ENCODE results near the gene CUZD1.

The CUZD1 gene, protein sequence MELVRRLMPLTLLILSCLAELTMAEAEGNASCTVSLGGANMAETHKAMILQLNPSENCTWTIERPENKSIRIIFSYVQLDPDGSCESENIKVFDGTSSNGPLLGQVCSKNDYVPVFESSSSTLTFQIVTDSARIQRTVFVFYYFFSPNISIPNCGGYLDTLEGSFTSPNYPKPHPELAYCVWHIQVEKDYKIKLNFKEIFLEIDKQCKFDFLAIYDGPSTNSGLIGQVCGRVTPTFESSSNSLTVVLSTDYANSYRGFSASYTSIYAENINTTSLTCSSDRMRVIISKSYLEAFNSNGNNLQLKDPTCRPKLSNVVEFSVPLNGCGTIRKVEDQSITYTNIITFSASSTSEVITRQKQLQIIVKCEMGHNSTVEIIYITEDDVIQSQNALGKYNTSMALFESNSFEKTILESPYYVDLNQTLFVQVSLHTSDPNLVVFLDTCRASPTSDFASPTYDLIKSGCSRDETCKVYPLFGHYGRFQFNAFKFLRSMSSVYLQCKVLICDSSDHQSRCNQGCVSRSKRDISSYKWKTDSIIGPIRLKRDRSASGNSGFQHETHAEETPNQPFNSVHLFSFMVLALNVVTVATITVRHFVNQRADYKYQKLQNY

DNA sequence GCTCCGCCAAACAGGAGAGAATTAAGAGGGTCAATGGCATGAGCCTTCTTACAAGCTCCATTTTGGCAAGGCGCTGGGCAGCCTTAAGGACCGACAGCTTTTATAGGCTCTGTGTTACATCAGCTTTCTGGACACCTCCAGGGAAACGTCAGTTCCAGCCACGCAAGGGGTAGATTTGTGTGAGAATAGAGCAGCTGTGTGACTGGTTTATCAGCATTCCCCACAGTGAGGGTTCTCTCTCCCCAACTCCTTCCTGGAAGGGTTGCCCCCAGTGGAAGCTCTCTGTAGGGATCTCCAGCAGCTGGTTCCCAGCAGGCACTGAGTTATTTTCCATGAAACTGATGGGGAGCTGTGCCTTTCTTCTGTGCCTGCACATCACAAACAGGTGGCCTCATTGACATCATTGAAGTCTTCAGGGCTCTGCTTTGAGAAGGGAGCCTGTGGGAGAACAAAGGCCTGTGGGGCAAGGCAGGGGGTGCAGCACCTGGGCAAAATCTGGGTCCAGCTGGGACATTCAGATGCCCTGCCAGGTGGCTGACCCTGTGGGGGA lies at the start of gene CUZD1:
Gene CUZD1 (minus strand): TSS at position 75 of the 550 bp plus-strand sequence. CDS start 14 bp downstream, at position 61.
- Histone ChIP-seq H3K4me1 (ENCODE audit: insufficient read depth, low read length) (peaks cover 25% of the 10 kb centered on the region), H2AFZ (ENCODE audit: low read depth, low read length) (no peak within 1 kb of the TSS), H3K4me2 (ENCODE audit: insufficient read depth, low read length) (no peak within 1 kb of the TSS), H3K79me2 (ENCODE audit: insufficient read depth, low read length) (no peaks in the 10 kb centered on the region), H3K27ac (ENCODE audit: low read length) (no peak within 1 kb of the TSS), H3K4me3 (ENCODE audit: low read depth in 1 of 2, low read length in 2 of 2) (no peak within 1 kb of the TSS), H3K36me3 (ENCODE audit: insufficient read depth, low read length) (peaks cover 20% of the 10 kb centered on the region), H3K9ac (ENCODE audit: low read depth, low read length) (no peak within 1 kb of the TSS), H4K20me1 (ENCODE audit: insufficient read depth, low read length) (0 out of 2 replicates have a peak, but pooled peaks cover 2% of the 10 kb centered on the region), H3K27me3 (ENCODE audit: insufficient read depth, low read length, poor library complexity) (no peaks in the 10 kb centered on the region), H3K9me3 (ENCODE audit: insufficient read depth, low read length, severe bottlenecking) (no peaks in the 10 kb centered on the region)
- DNase-seq (no peak), ATAC-seq (ENCODE audit: insufficient read depth, low read depth) (no peak)
- TF ChIP-seq CTCF (IDR thresholded peaks at IDR 0.05; ENCODE audit: borderline replicate concordance, extremely low read depth, low read length, poor library complexity, severe bottlenecking), result no peak
- no peak for TF ChIP-seq EZH2 (IDR thresholded peaks at IDR 0.05; ENCODE audit: borderline replicate concordance, low read depth, low read length, severe bottlenecking)

DNA sequence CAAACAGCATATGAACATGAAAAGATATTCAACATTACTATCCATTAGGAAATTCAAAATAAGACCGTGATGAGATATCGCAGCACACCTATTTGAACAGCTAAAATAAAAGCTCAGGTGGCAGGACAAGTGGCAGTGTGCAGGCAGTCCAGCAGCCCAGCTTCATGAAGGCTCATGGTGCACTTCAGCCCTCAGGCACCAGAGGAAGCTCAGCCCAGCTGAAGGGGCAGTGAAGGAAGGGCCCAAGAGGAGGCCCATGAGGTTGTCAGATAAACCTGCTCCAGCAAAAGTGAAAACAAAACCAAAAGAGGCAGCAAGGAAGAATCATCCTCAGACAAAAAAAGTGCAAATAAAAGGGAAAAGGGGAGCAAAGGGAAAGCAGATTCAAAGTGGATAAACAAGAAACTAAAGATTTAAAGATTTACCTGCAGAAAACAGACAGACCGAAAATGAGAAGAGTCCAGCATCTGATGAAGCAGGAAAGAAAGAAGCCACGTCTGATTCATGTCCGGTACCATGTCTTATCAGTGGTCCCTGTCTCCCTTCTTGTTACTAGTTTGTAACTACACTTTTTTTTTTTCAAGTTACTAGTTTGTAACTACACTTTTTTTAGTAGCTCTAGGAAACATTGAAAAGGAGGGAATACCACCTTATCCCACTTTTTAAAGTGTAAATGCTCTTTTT lies 48.7 kb upstream of the CUZD1 start:
- Histone ChIP-seq H3K36me3 (ENCODE audit: insufficient read depth, low read length) (no peaks in the 10 kb centered on the region), H3K27me3 (ENCODE audit: insufficient read depth, low read length, poor library complexity) (no peaks in the 10 kb centered on the region), H4K20me1 (ENCODE audit: insufficient read depth, low read length) (no peaks in the 10 kb centered on the region), H3K4me3 (ENCODE audit: low read depth in 1 of 2, low read length in 2 of 2) (no peak overlapping the region), H3K9me3 (ENCODE audit: insufficient read depth, low read length, severe bottlenecking) (no peaks in the 10 kb centered on the region), H3K79me2 (ENCODE audit: insufficient read depth, low read length) (no peaks in the 10 kb centered on the region), H3K4me1 (ENCODE audit: insufficient read depth, low read length) (no peaks in the 10 kb centered on the region), H2AFZ (ENCODE audit: low read depth, low read length) (no peak overlapping the region), H3K4me2 (ENCODE audit: insufficient read depth, low read length) (no peak overlapping the region), H3K9ac (ENCODE audit: low read depth, low read length) (no peak overlapping the region), H3K27ac (ENCODE audit: low read length) (no peak overlapping the region)
- TF ChIP-seq EZH2 (IDR thresholded peaks at IDR 0.05; ENCODE audit: borderline replicate concordance, low read depth, low read length, severe bottlenecking) (no peak), CTCF (IDR thresholded peaks at IDR 0.05; ENCODE audit: borderline replicate concordance, extremely low read depth, low read length, poor library complexity, severe bottlenecking) (no peak)
- no peak for DNase-seq
- no peak for ATAC-seq (ENCODE audit: insufficient read depth, low read depth)

DNA sequence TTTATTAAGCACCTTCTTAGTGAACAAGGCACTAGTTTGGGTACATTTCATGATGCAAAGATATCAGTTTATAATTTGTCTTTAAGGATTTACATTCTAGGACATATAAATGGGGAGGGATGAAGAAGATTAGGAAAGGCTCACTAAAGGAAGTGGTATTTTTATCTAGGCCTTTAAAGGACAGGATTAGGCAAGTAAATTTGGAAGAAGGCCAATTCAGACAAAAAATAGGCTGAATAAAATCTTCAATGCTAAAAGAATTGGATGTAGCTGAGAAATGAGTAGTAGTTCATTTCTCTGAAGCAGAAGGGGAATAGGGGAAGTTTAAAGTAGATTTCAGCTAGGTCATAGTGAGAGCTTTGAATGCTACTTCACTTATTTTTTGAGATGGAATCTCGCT lies 38.5 kb upstream of the CUZD1 start:
- no peak for DNase-seq
- no peak overlapping the region for H3K4me3 ChIP-seq (ENCODE audit: low read depth in 1 of 2, low read length in 2 of 2)
- H3K9ac ChIP-seq (ENCODE audit: low read depth, low read length), result no peak overlapping the region
- peaks cover 2% of the 10 kb centered on the region for H3K79me2 ChIP-seq (ENCODE audit: insufficient read depth, low read length)
- H4K20me1 ChIP-seq (ENCODE audit: insufficient read depth, low read length), result no peaks in the 10 kb centered on the region
- TF ChIP-seq CTCF (IDR thresholded peaks at IDR 0.05; ENCODE audit: borderline replicate concordance, extremely low read depth, low read length, poor library complexity, severe bottlenecking) (no peak), EZH2 (IDR thresholded peaks at IDR 0.05; ENCODE audit: borderline replicate concordance, low read depth, low read length, severe bottlenecking) (no peak)
- ATAC-seq (ENCODE audit: insufficient read depth, low read depth), result no peak
- H3K4me1 ChIP-seq (ENCODE audit: insufficient read depth, low read length), result peaks cover 12% of the 10 kb centered on the region
- no peak overlapping the region for H3K27ac ChIP-seq (ENCODE audit: low read length)
- H3K36me3 ChIP-seq (ENCODE audit: insufficient read depth, low read length), result no peaks in the 10 kb centered on the region
- H3K9me3 ChIP-seq (ENCODE audit: insufficient read depth, low read length, severe bottlenecking), result no peaks in the 10 kb centered on the region
- H3K4me2 ChIP-seq (ENCODE audit: insufficient read depth, low read length), result no peak overlapping the region
- no peak overlapping the region for H2AFZ ChIP-seq (ENCODE audit: low read depth, low read length)
- H3K27me3 ChIP-seq (ENCODE audit: insufficient read depth, low read length, poor library complexity), result no peaks in the 10 kb centered on the region
